Uterus (tissue), 2 donors: Measurements from ENCODE around the gene MBD3L2.

Experiments
- CTCF ChIP-seq, 4 experiments: fragments of 200-600 bp in 2 of 4; fragments of 450-650 bp in 2 of 4; sonication (generic) in 2 of 4; IDR thresholded peaks; one replicate each; pipeline ENCODE4 v1.5.1; 2016 to 2019; ENCODE audit warnings: antibody characterized with exemption in 4 of 4, mild to moderate bottlenecking in 2 of 4, moderate library complexity in 1 of 4
- POLR2A ChIP-seq, 2 donors: fragments of 450-650 bp; IDR thresholded peaks; one replicate each; pipeline ENCODE4 v1.6.1; 2016; ENCODE audit warnings: antibody characterized with exemption in 2 of 2, mild to moderate bottlenecking in 1 of 2, moderate library complexity in 1 of 2

- TF ChIP-seq CTCF (IDR thresholded peaks at IDR 0.05): no peak
- no peak for TF ChIP-seq POLR2A (IDR thresholded peaks at IDR 0.05)
Observed at GRCh38 chr19:7076151-7076550, 27.0 kb downstream of the MBD3L2 start.
